ENCODE data around the gene SEPTIN6.

Gene SEPTIN6

GRCh38 chrX:119693040-119693995 is at the start of gene SEPTIN6:
SEPTIN6 (minus strand) TSS chrX:119693168; CDS start chrX:119693105, 63 bp downstream.
- DNase-seq, result peak; percentile 99
- in situ Hi-C loops (cut with MboI; ENCODE audit: low pct_unique_long_range_greater_than_20kb, low sequenced_read_pairs), result no loop called here

- in situ Hi-C loops (cut with MboI; ENCODE audit: low pct_unique_long_range_greater_than_20kb, low sequenced_read_pairs), result no loop called here
- no peak for DNase-seq
These were observed 45.8 kb upstream of the SEPTIN6 start for GRCh38 chrX:119738742-119739141.

GRCh38 chrX:119736206-119736764 is 43.3 kb upstream of the SEPTIN6 start:
- DNase-seq, result no peak
- in situ Hi-C loops (cut with MboI; ENCODE audit: low pct_unique_long_range_greater_than_20kb, low sequenced_read_pairs), result no loop called here

DNA sequence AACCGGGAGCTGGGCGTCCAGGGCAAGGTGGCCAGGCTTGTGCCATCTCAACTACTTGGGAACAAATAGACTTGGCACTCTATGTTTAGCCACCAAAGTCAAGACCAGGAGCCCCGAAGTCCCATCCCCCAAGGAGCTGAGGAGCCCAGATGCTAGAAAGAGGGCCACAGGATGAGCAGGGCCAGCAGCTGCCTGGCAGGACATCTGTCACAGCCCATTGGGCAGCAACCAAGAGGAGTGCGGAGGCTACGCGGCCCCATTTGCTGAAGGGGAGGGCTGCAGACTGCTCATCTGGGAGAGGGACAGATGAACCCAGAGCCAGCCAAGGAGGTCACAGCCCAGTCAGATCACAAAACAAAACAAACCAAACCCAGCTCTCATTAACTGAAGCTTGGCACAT is 42.5 kb upstream of the SEPTIN6 start:
- in situ Hi-C loops (cut with MboI; ENCODE audit: low pct_unique_long_range_greater_than_20kb, low sequenced_read_pairs), result no loop called here
- DNase-seq, result no peak

- peak; percentile 54 for DNase-seq
- in situ Hi-C loops (cut with MboI; ENCODE audit: low pct_unique_long_range_greater_than_20kb, low sequenced_read_pairs), result no loop called here
These were observed 42.0 kb upstream of the SEPTIN6 start for GRCh38 chrX:119734897-119735339.

DNA sequence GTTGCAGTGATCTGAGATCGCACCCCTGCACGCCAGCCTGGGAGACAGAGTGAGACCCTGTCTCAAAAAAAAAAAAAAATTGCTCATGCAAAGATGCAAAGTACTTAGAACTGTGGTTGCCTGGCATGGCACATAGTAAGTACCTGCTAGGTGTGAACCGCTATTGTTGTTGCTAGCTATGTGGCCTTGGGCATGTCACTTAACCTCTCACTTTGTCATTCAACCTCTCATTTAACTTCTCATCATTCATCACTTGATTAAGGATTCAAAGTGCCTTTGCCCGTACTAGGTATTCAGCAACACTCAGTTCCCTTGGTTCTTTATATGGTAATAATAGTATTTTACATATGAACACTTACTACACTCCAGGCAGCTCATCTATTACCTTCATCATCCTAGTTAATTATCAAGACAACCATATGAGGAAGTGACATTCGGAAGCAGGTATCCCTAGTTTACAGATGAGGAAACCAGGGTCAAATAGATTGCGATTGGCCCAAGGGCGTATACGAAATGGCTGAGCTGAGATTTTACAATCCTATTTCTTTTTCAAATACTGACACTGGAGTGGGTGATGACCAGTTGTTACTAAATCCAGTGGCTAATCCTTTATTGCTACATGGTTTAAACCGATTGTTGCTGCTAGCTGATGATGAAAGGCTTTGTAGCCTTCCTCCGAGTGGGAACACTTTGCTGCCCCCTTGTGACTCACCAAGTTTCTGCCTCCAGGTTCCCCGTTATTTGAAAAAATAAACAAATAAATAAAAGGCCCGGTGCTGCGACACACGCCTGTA is 36.6 kb upstream of the SEPTIN6 start:
- peak; percentile 89 for DNase-seq
- in situ Hi-C loops (cut with MboI; ENCODE audit: low pct_unique_long_range_greater_than_20kb, low sequenced_read_pairs), result no loop called here

DNA sequence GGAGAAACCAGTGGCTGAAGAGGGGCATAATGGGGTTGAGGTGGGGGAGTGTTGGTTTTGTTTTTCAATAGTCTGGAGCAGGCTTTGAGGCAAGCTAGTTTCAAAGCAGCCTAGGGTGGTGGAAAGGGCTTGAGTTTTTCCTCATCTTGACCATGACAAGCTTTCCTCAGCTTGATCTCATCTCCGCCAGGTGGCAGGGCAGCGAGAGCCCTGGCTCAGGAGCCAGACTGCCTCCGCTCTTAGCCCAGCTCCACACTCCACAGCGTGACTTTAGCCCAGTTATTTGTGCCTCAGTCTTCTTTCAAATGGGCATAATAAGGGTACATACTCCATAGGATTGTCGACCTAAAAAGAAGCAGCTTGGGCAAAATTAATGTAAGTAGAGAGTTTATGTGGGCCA is 35.5 kb upstream of the SEPTIN6 start:
- no peak for DNase-seq
- in situ Hi-C loops (cut with MboI; ENCODE audit: low pct_unique_long_range_greater_than_20kb, low sequenced_read_pairs), result no loop called here

GRCh38 chrX:119726900-119727555 is 34.1 kb upstream of the SEPTIN6 start:
- in situ Hi-C loops (cut with MboI; ENCODE audit: low pct_unique_long_range_greater_than_20kb, low sequenced_read_pairs), result no loop called here
- peak; percentile 24 for DNase-seq

DNA sequence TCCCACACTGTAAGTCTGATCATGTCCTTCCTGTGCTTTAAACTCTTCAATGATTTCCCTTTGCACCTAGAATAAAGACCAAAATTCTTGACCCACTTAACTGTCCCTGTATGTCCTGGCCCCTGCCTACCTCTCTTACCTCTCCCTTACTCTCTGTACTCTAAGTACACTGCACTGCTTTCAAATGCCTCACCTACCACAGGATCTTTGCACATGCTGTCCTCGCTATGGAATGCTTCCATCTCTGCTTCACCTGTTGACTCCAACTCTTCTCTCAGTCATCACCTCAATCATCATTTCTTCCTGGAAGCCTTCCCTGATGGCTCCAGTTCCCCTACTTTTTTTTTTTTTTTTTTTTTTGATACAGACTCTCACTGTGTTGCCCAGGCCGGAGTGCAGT is 29.0 kb upstream of the SEPTIN6 start:
- DNase-seq, result no peak
- in situ Hi-C loops (cut with MboI; ENCODE audit: low pct_unique_long_range_greater_than_20kb, low sequenced_read_pairs), result no loop called here

DNA sequence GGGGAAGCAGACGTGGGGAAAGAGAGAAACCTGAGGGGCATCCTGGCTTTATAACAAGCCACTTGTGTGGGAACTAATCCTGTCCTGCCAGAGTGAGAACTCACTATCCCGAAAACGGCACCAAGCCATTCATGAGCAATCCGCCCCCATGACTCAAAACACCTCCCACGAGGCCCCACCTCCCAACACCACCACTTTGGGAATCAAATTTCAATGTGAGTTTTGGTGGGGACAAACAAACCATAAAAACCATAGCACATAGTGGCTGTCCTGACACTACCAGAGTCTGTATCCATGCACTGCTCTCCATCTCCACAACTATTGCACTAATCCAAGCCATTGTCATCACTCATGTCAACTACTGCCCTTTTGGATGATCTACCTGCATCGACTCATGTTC is 28.5 kb upstream of the SEPTIN6 start:
- DNase-seq, result no peak
- in situ Hi-C loops (cut with MboI; ENCODE audit: low pct_unique_long_range_greater_than_20kb, low sequenced_read_pairs), result no loop called here

DNA sequence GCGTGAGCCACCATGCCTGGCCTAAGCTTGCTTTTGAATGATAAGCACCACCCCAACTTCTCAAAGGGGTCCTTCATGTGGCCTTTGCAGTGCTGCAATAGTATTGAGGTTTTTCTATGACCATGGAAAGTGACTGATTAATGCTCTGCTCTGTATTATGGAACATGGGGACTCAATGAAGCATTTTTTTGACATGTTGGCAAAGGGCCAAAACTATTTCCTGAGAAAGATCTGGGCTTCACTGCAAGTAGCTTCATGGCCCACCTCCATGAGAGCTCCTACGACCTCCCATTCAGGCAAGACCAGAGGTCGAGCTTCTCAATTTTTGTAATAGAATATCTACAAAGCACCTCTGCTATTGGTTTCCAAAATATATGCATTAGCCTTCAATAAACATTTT is 16.7 kb upstream of the SEPTIN6 start:
- in situ Hi-C loops (cut with MboI; ENCODE audit: low pct_unique_long_range_greater_than_20kb, low sequenced_read_pairs), result no loop called here
- DNase-seq, result no peak

DNA sequence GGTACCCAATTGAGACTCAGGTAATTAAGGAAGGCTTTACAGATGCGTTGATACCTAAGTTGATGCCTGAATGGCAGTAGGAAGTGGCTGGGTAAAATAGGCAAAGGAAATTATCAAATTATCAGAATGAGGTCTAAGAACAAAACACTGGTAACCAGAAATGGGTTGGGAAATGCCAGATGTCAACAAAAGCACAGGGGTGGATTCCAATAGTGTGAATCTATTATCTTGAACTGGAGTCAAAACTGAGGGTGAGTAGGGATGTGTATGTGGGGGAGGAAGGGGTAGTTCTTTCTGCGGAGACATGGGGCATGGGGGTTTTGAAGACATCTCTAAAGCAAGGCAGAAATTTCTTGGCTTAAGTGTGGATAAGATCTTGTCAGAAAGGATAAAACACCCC is 16.0 kb upstream of the SEPTIN6 start:
- in situ Hi-C loops (cut with MboI; ENCODE audit: low pct_unique_long_range_greater_than_20kb, low sequenced_read_pairs), result no loop called here
- no peak for DNase-seq

DNA sequence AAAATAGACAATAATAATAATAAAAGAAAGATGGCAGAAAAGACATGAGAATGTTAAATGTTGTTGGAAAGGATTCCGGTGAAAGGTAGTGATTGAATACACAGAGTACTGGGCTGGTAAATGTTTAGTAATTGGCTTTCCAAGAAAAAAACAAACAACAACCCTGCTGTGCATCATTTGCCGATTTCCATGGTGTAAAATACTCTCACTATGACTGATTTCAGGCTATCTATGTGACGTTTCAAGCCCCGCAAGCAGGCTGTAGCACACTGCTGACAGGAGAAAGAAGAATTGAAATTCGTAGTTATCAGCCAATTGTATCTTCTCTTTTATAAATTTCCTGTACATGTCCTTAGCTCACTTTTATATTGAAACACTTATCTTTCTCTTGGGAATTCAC is 13.6 kb upstream of the SEPTIN6 start:
- in situ Hi-C loops (cut with MboI; ENCODE audit: low pct_unique_long_range_greater_than_20kb, low sequenced_read_pairs), result no loop called here
- DNase-seq, result no peak

DNA sequence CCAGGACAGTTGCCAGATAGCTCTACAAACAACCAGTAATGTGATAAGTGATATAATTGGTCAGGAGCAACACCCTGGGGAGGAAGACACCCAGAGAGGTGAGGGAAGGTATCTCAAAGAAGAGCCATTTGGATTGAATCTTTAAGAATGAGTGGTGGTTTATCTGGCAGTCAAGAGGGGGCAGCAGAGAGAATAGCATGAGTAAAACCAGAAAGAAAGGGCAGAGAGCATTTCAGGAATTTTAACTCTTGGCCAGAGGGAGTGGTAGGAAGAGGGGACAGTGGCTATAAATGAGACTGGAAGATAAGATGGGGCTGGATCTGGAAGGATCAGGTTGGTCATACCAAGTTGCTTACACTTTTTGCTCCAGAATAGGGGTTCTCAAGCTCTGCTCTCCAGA is 5.9 kb upstream of the SEPTIN6 start:
- in situ Hi-C loops (cut with MboI; ENCODE audit: low pct_unique_long_range_greater_than_20kb, low sequenced_read_pairs), result no loop called here
- DNase-seq, result peak; percentile 71

- in situ Hi-C loops (cut with MboI; ENCODE audit: low pct_unique_long_range_greater_than_20kb, low sequenced_read_pairs), result no loop called here
These were observed 3.4 kb upstream of the SEPTIN6 start for GRCh38 chrX:119696251-119696890.

DNA sequence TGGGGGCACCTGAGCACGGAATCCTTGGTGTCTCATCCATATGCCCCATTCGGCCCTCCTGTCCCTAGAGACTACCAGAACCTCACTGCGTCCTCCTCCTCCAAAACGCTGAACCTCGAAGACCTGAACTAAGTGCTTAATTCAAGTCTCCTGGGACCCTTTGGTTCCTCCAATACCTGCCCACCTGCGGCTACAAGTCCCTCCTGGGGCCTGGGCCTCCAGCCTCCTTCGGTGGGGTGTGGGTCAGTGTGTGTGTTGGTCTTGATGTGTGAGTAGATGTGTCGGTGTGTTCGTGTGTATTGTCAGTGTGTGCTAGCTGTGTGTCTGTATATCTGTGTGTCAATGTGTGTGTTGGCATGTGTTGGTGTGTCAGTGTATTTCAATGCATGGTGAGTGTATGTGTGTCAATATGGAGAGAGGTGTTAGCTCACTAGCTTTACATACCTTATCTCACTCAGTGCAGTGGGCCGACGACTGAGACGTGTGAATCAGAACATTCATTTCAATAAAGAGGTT is 2.6 kb upstream of the SEPTIN6 start:
- in situ Hi-C loops (cut with MboI; ENCODE audit: low pct_unique_long_range_greater_than_20kb, low sequenced_read_pairs), result no loop called here

More at GRCh38 chrX:119696251-119696890, 3.4 kb upstream of the SEPTIN6 start:
- no peak for DNase-seq

GRCh38 chrX:119694601-119695534 is 1.9 kb upstream of the SEPTIN6 start:
- DNase-seq, result peak; percentile 52
- in situ Hi-C loops (cut with MboI; ENCODE audit: low pct_unique_long_range_greater_than_20kb, low sequenced_read_pairs), result no loop called here

More for the DNA sequence above, 2.6 kb upstream of the SEPTIN6 start:
- no peak for DNase-seq

All from KBM-7 (cell line).